ENCODE results near the gene PPFIBP2. TPM values are rescaled to one million over a fixed set of nuclear protein-coding genes. Genes with fewer than 3 reads are reported as not detected.

The PPFIBP2 gene
- total RNA-seq, 1 experiment from 2014 or later, result 21.5 TPM

GRCh38 chr11:7499081-7499480 lies 14.7 kb upstream of the PPFIBP2 start:
- BruUV-seq (replicated peaks), result no TSS peak
- CTCF ChIA-PET, result no interaction called here
- Histone ChIP-seq H3K36me3 (ENCODE audit: control insufficient read depth, insufficient read depth, low read length) (no peaks in the 10 kb centered on the region), H3K9me3 (ENCODE audit: control insufficient read depth, insufficient read depth, low read depth, low read length) (no peaks in the 10 kb centered on the region), H3K27ac (ENCODE audit: low read length) (no peak overlapping the region), H3K27me3 (ENCODE audit: control insufficient read depth, insufficient read depth, low read length) (no peaks in the 10 kb centered on the region), H3K4me1 (ENCODE audit: control insufficient read depth, insufficient read depth, low read length) (no peaks in the 10 kb centered on the region), H3K4me3 (ENCODE audit: low read depth in 2 of 2, low read length in 2 of 2) (no peak overlapping the region)
- no peak for ATAC-seq
- in situ Hi-C loops (cut with HindIII; ENCODE audit: low pct_unique_long_range_greater_than_20kb, low sequenced_read_pairs), result no loop called here
- POLR2A ChIA-PET, result no interaction called here
- TF ChIP-seq TCF7L2 (IDR thresholded peaks at IDR 0.05; ENCODE audit: low read depth, low read length) (no peak), POLR2AphosphoS5 (IDR thresholded peaks at IDR 0.05; ENCODE audit: low read depth, low read length) (no peak), SIN3A (IDR thresholded peaks at IDR 0.05; ENCODE audit: borderline replicate concordance, insufficient read depth, low read depth, low read length) (no peak), REST (IDR thresholded peaks at IDR 0.05; ENCODE audit: insufficient read depth in 1 of 2, low read depth in 2 of 2, low read length in 1 of 2) (no peak), CTCF (IDR thresholded peaks at IDR 0.05) (no peak)
- no peak for DNase-seq (ENCODE audit: low read depth, low spot score)
- intact Hi-C loops (cut with micrococcal nuclease; ENCODE audit: unreplicated experiment), result no loop called here

- ATAC-seq, result no peak
- in situ Hi-C loops (cut with HindIII; ENCODE audit: low pct_unique_long_range_greater_than_20kb, low sequenced_read_pairs) (no loop called here), intact Hi-C loops (cut with micrococcal nuclease; ENCODE audit: unreplicated experiment) (no loop called here)
- Histone ChIP-seq H3K27ac (ENCODE audit: low read length) (no peak overlapping the region), H3K4me1 (ENCODE audit: control insufficient read depth, insufficient read depth, low read length) (no peaks in the 10 kb centered on the region), H3K36me3 (ENCODE audit: control insufficient read depth, insufficient read depth, low read length) (no peaks in the 10 kb centered on the region), H3K4me3 (ENCODE audit: low read depth in 2 of 2, low read length in 2 of 2) (no peak overlapping the region), H3K27me3 (ENCODE audit: control insufficient read depth, insufficient read depth, low read length) (no peaks in the 10 kb centered on the region), H3K9me3 (ENCODE audit: control insufficient read depth, insufficient read depth, low read depth, low read length) (no peaks in the 10 kb centered on the region)
- no TSS peak for BruUV-seq (replicated peaks)
- ChIA-PET POLR2A (no interaction called here), CTCF (no interaction called here)
- TF ChIP-seq REST (IDR thresholded peaks at IDR 0.05; ENCODE audit: insufficient read depth in 1 of 2, low read depth in 2 of 2, low read length in 1 of 2) (no peak), CTCF (IDR thresholded peaks at IDR 0.05) (no peak), POLR2AphosphoS5 (IDR thresholded peaks at IDR 0.05; ENCODE audit: low read depth, low read length) (no peak), SIN3A (IDR thresholded peaks at IDR 0.05; ENCODE audit: borderline replicate concordance, insufficient read depth, low read depth, low read length) (no peak), TCF7L2 (IDR thresholded peaks at IDR 0.05; ENCODE audit: low read depth, low read length) (no peak)
- DNase-seq (ENCODE audit: low read depth, low spot score), result no peak
Measured at GRCh38 chr11:7500251-7500650, 13.5 kb upstream of the PPFIBP2 start.
